H1 (cell line): ENCODE data around the gene GPN2. TPM values are rescaled to one million over a fixed set of nuclear protein-coding genes. Genes with fewer than 3 reads are reported as not detected.

Experiments used
- ASH2L ChIP-seq: fragments of 200-600, 300-600 bp; sonication (generic); IDR thresholded peaks from one replicate; pipeline ENCODE4 v1.7.1; 2017; ENCODE audit warnings: low read length
- polyA plus RNA-seq, 7 experiments: library from polyadenylated mRNA; depleted of rRNA in 3 of 7; stranded (reverse) in 5 of 7; unstranded in 2 of 7; fragments of >200 nt in 5 of 7; fragments of 200-250 nt in 2 of 7; gene quantifications; 1 replicate in 5 of 7; 2 replicates in 1 of 7; 4 replicates in 1 of 7; pipeline versions ENCODE4 v1.2.1 to v1.2.3, GENCODE V29; 2011 to 2013; ENCODE audit warnings: missing spikeins in 2 of 7, mixed read lengths in 2 of 7
- total RNA-seq: library from RNA; stranded (reverse); fragmentation: NEBNext Ultra II Directional; extraction: Animal tissue kit (Norgen Biotek cat#: 25700); gene quantifications from 2 replicates; pipeline ENCODE4 v1.2.1, GENCODE V29; 2021

The GPN2 gene
- total and polyA plus RNA-seq, 2 of the 8 experiments (the other 6 are each of a cell fraction or from before 2014, with no cell fraction given), result 27.3 to 36.8 TPM

DNA sequence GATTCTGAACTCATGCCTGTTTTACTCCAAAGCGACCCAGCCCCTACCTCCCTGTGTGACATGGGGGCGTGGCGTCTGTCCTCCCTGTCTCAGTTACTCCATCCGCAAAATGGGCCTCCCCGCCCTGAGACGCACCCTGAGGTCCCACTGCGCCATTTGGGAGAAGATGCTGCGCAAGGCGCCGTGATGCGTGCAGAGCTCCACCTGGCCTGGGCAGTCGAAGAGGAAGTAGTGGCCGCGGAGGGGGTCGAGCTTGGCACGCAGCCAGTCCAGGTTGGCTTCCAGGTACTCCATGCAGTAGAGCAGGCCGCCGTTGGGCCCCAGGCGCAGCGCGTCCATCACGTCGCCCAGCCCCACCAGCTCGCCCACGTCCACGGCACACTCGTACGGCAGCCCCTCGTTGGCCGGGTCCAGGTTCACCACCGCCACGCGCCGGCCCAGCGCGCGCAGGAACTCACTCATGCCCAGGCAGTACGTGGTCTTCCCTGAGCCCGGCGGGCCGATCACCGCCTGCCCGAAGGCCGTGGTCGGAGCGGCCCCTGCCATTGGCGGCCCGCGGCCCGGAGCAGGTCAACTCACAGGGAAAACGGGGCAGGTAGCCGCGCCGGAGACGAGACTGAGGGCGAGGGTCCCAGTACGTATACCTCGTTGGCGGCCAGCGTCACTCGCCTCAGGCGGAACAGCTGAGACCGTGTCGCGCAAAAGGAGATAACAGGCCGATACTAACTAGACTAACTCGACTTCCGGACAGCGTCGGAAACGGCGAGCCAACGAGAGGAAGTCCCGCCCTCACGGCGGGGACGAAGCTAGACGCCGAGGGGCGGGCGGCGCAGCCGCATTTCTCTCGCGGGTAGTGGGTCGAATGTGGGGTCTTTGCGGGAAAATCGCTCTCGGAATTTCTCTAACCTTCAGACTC, at the start of gene GPN2 (continued):
- TF ChIP-seq ASH2L, result peak; percentile 69
- TF ChIP-seq, all 59 proteins: peak for 18
